CD4-positive, alpha-beta T cell treated with Interferon alpha-2 for 1 hour (primary cell): Measurements from ENCODE around the gene PSMD14.
"Not testable (repeated sequence)": the region's sequence is repeated elsewhere in the genome, so short reads cannot be mapped to it uniquely, and the experiment has no call there.

Source experiments
- DNase-seq, 2 donors: peaks; one replicate each; pipeline ENCODE4 v3.0.0-alpha.2; 2020 to 2022

PSMD14 gene

GRCh38 chr2:161339532-161339931 is 31.3 kb downstream of the PSMD14 start:
- DNase-seq: not testable (repeated sequence)

DNA sequence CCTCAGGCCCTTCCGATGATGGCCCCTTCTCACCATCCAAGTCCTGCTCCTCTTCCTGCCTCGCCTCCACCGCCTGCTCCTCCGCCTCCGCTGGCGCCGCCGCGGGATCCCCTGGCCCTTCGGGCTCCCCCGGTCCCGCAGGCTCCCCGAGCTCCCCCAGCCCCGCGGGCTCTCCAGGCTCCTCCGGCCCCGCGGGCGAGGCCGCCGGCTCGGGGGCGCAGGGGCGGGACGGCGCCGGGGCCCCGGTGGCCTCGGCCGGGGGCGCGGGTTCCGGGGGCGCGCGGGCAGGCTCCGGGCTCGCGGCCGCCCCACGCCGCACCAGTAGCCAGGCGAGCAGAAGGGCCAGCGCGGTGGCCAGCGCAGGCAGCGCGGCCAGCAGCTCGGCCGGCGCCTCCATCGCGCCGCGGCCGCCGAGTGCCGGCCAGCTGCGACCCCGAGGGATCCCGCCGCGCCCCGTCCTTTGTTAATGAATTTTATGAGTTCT is 32.7 kb downstream of the PSMD14 start:
- DNase-seq: not testable (repeated sequence)

DNA sequence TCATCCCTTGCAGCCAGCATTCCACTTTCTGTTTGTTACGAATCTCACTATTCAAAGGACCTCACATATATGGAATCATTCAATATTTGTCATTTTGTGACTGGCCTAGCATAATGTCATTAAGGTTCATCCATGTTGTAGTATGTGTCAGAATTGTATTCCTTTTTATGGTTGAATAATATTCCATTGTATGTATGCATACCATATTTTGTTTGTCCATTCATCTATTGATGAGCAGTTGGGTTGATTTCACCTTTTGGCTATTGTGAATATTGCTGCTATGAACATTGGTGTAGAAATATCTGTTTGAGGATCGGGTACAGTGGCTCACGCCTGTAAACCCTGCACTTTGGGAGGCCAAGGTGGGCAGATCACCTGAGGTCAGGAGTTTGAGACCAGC is 35.0 kb downstream of the PSMD14 start:
- DNase-seq: no peak

DNA sequence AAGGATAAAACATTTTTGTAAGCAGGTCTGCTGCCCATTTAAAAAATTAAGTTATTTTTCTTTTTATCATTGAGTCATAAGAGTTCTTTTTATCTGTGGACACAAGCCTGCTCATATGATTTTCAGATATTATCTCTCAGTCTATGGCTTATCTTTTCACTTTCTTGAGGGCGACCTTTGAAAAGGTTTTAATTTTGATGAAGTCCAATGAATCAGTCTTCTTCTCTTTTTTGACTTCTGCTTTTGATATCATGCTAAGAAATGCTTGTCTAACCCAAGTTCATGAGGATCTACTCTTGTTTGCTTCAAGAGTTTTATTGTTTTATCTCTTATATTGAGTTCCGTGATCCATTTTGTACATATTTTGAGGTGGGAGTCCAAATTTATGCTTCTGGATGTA is 36.5 kb downstream of the PSMD14 start:
- no peak for DNase-seq

DNA sequence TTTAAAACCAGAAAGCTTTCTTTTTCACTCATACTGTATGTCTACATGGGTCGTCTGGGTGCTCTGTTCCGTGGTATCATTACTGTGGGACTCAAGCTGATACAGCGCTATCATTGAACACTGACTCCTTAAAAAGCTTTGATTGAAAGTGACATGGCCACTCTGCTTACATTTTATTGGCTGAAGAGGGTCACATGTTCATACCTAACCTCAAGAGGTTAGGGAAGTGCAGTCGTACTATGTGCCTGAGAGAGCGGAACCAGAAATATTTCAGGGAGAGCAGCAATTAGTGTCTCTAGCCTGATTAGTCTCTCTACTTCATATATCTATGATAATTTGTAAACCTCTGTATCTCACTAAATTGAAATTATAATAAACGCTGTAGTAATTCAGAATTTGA is 43.5 kb downstream of the PSMD14 start:
- no peak for DNase-seq

DNA sequence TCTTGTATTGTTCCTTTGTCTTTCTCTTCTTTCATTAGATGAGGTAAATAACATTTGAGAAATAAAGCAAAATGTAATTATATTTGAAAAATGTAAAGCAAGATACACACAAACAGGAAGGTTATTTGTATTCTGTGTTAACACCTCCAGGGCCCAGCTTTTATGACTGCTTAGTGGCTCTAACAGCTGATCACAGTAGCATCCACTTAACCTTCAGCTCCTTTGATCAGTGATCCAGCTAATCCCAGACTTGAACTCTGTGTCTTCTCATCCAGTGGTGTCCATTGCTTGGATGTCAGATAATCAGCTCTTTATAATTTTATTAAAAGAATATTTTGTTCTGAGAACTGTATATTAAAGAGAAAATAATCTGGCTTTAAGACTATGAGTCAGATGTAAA is 44.5 kb downstream of the PSMD14 start:
- no peak for DNase-seq

DNA sequence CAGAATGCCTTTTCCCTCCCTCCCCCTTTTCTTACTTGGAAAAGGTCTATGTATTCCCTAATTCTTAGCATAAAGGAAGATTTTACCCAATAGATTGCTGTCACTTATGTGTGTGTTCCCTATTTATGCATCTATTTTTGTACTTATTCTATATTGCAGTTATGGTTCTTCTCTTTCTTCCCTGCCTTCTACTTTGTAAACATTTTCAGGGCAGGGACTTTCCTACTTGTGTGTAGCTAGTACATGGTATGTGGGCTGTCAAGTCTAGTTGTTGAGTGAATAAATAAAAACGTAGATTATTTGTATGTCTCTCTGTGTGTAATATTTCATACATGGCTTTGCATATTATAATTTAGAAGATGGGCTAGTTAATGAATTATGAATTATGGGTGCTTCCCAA is 45.3 kb downstream of the PSMD14 start:
- DNase-seq: no peak

GRCh38 chr2:161354106-161354505 is 45.9 kb downstream of the PSMD14 start:
- DNase-seq: no peak

DNA sequence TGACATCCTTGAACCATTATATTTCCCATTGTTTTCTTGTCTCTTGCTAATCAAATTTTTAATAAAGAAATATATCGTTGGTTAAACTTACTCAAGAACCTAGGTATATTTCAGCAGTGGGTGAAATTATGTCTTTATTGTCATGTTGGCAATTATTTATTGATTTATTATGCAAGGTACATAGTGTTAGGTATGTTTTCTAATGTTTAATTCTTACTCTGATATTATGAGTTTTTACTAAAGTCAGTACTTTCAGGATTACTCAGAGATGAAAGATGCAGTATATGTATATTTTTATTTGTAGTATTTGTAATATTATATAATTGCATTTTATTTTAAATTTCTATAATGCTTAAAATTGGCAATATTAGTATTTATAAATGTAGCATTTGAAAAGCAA is 46.9 kb downstream of the PSMD14 start:
- no peak for DNase-seq

GRCh38 chr2:161355983-161356382 is 47.8 kb downstream of the PSMD14 start:
- no peak for DNase-seq

DNA sequence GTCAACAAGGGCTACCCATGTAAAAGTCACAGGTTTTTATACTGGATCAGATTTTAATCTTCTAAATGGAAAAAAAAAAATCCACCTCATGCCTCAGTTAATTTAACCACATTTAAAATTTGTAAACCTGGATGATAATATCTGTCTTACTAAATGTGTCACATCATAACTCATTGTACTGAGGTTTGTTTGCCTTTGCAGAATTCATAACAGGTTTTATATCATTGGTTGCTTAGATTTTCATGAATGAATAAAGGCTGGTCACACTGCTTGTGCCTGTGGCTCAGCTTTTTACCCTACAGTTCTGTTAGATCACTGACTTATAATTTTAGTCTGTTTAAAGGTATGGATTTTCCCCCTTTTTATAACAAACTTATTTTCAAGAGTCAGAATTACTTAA is 48.9 kb downstream of the PSMD14 start:
- no peak for DNase-seq

DNA sequence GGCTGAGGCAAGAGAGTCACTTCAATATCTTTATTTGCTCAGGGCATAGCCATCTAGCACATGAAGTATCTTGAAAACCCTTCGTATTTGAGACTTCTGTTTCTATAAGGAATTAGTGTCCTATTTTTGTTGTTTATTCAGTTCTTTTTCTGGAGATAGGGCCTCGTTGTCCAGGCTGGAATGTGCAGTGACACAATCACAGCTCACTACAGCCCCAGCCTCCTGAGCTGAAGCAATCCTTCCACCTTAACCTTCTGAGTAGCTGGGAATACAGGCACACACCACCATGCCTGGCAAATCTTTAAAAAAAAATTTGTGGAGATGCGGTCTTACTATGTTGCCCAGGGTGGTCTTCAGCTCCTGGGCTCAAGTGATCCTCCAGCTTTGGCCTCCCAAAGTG is 50.6 kb downstream of the PSMD14 start:
- DNase-seq: no peak

DNA sequence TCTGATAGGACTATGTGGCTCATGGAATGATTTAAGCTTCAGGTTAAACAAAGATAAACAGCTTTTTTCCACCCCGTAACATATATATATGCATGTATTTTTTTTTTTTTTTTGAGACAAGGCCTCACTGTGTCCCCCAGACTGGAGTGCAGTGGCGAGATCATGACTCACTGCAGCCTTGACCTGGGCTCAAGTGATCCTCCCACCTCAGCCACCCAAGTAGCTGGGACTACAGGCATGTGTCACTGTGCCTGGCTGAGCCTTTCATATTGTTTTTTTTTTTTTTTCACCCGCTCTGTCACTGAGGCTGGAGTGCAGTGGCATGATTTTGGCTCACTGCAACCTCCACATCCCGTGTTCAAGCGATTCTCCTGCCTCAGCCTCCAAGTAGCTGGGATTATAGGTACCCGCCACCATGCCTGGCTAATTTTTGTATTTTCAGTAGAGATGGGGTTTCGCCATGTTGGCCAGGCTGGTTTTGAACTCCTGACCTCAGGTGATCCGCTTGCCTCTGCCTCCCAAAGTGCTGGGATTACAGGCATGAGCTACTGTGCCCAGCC is 52.0 kb downstream of the PSMD14 start:
- not testable (repeated sequence) for DNase-seq

DNA sequence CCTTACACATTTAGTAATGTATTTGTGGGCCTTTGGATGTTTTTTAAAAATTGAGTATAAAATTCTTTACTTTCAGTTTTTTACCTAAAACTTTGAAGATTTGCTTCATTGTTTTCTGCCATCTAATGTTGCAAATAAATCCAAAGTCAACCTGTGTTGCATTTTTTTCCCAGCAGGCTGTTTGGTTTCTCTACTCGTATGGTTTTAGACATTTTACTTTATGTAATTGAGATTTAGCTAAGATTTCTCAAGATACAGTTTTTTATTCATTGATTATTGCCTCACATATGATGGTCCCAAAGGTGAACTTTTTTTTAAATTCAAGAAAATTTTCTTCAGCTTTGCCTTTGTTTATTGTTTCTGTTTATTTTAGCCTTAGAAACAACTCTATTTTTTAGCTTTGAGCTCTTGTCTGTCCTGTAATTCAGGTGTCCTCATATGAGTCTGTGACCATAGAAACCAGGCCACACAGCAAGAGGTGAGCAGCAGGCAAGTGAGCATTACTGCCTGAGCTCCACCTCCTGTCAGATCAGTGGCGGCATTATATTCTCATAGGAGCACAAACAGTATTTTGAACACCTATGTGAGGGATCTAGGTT is 54.4 kb downstream of the PSMD14 start:
- no peak for DNase-seq

GRCh38 chr2:161367675-161368074 is 59.5 kb downstream of the PSMD14 start:
- no peak for DNase-seq

- DNase-seq: no peak
These were observed 61.1 kb downstream of the PSMD14 start for GRCh38 chr2:161369311-161369710.

GRCh38 chr2:161370981-161371380 is 62.8 kb downstream of the PSMD14 start:
- DNase-seq: no peak

DNA sequence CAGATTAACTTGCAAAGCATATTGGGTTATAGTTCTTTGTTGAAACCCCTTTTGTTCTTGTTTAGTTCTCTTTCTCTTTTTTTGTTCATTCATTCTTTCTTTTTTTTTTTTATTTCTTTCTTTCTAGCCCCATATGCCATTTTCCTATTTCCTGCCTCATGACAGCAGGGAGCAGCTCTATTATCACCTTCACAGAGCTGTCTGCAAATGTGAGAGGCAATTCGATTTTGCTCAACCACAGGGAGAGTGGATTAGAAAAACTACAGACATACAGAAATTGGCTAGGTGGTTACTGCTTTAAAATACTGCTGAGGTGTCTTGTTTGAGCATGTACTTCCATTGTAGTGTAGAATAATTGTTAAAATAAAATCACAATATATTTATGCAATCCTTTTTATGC is 63.6 kb downstream of the PSMD14 start:
- DNase-seq: no peak

GRCh38 chr2:161373942-161374341 is 65.7 kb downstream of the PSMD14 start:
- DNase-seq: no peak

DNA sequence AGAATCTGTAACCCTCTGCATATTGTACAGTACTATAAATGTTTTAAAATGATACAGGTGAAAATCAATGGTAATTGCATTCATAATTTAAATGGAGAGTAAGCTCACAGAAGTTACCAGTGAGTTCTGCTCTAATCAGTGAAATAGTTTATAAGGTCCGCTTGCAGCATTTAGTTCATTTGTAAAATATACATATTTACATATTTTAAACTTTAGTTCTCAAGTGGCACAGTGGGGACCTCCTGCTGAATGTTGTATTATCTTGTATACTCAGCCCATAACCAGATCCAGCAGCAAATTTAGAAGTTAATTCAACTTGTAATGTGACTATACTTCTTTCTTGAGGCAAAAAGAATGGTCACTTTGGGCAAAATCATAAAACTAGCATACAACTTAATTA is 66.2 kb downstream of the PSMD14 start:
- no peak for DNase-seq

DNA sequence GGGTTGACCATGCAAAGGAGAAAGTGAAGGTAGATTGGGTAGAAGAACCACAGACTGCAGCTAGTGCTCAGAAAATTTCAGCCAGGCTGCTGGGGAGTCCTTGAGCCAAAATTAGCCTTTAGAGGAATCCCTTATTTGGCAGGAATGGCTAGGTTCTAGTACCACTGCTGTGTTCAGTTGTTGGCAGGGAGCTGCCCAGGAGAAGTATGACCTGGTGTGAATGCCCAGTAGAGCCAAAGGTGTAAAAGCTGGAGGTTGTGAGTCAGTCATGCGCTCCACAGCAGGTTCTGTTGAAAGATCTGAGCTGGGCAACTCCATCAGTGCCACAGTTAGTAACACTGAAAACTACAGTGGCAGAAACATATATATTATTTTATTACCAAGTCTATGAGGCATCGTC is 71.5 kb downstream of the PSMD14 start:
- DNase-seq: no peak

DNA sequence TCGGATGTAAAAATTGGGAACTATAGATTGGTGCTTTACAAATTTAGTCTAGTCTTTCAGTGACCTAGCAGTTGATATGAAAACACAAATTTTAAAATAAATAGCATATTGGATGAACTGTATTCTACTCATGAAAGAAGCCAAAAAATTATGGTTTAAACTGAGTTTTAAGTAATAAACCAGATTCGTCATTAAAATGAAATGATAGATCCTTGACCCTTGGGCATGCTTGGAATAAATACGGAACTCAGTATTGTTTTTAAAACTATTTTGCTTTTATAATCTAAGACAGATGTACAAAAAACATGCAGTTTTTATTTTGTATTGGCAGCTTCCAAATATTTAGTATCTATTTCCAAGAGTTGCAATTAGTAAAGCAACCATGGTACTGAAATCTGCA is 73.3 kb downstream of the PSMD14 start:
- DNase-seq: no peak

GRCh38 chr2:161382747-161383146 is 74.5 kb downstream of the PSMD14 start:
- DNase-seq: no peak

DNA sequence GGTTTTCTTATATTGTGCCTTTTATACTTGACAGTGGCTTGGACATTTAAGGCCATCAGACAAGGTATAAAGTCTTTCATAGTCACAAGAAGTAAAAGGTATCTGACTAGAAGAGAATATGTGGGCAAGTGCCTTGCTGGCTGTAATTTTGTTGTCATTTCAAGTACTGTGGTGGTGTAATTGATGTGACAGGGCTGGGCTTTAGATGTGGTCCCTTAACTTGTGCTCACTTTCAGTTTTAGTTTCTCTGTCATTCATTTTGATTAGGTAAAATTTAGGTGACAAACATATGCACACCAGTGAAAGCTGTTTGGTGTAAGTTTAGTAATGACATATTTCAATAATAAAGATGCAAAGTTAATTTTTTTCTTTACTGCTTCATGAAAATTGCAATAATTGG is 76.6 kb downstream of the PSMD14 start:
- peak in 1 of 2 donors; percentile 48 for DNase-seq

DNA sequence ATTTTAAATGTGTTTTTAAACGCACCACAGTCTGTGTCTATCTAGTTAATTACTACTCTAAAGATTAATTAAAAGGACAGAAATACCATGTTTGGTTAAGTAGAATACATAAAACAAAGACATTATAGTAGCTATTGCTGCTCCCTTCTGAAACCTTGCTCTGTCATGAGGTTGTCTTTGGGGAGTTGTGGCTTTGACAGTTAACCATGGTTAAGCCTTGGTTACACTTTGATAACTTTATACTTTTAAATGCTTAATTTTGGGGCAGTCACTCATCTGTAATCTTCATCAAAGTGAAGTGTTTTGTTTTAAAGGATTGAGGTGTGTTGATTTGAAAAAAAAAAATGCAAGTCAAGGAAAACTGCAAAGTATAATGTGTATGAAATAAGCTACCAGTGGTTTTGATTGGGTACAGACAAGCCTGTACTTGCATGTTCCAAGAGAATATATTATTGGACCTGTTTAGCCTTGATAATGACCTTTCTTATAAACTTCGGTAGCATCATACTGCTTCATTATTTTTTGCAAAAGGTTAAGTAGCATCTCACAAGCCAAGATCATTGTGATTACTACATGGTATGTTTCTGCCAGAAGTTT is 78.1 kb downstream of the PSMD14 start:
- no peak for DNase-seq
